NCI-H2196 (cell line): ENCODE data around the gene RXRA.

Experiments
- DNase-seq: peaks from one replicate; lab custom pipeline; 2025; ENCODE audit not compliant: unreplicated experiment; lab: John Stamatoyannopoulos, UW

Gene RXRA

GRCh38 chr9:134396825-134397224, 70.6 kb downstream of the RXRA start:
- DNase-seq: no peak

DNA sequence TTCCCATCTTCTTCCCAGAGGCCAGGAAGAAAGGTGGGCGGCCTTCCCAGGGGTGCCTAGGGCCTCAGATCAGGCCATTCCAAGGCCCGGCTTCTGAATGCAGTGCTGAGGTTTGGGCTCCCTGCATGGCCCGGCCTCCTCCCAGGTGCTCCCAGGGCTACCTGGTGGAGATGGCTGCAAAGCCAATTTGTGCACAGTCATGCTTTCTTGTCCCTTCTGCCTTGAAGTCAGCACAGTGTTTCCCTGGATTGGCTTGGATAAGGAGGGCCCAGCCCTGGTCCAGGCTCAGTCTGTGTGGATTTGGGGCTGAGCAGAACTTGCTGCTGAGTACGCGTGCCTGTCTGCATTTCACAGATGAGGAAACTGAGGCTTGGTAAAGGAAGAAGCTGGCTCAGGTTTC, 72.5 kb downstream of the RXRA start:
- DNase-seq: no peak

DNA sequence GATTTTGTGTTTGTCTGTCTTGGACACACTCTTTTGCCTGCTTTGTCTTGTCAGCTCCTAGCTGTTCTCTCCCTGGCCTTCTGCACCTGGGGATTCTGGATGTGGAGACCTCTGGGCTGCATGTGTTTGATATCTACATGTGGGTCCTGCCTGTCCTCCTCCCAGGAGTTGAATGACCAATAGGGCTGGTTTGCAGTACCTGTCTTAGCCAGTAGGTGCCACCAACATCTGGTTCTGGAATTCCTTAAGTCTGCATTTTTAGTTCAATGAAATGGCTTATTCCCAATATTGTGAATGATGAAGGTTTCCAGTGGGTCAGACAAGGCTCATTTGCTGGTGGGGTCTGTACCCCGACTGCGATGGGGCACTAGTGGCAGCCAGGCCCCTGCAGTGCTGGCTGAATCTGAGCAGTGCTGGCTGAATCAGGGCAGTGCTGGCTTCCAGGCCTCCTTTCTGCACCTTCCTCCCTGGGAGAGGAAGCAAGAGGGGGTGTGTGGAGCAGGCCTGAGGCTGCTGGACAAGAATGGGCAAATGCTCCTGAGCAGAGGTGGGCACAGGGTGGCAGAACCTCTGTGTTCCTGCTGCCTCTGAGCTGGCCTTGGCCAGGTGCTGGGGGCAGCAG, 73.3 kb downstream of the RXRA start:
- DNase-seq: no peak

DNA sequence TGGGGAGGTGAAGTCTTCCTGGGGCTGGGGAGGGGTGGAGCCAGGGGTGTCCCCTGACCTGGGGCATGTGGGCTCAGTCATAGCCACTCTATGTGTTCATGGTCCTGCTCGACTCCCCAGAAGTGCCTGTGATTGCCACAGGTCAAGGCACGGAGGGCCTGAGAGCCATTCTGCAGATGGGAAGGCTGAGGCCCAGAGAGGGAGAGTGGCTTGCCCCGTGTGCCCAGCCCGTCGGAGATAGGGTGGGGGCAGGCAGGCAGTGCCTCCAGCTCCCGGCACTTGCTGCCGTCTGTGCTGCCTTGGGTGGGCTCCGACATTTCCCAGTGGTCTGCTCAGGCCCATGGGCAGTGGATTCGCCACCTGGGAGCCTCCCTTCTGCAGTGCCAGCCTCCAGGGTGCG, 74.0 kb downstream of the RXRA start:
- DNase-seq: no peak

- no peak for DNase-seq
Measured at GRCh38 chr9:134401391-134401790, 75.1 kb downstream of the RXRA start.

- no peak for DNase-seq
Measured at GRCh38 chr9:134402182-134402581, 75.9 kb downstream of the RXRA start.

DNA sequence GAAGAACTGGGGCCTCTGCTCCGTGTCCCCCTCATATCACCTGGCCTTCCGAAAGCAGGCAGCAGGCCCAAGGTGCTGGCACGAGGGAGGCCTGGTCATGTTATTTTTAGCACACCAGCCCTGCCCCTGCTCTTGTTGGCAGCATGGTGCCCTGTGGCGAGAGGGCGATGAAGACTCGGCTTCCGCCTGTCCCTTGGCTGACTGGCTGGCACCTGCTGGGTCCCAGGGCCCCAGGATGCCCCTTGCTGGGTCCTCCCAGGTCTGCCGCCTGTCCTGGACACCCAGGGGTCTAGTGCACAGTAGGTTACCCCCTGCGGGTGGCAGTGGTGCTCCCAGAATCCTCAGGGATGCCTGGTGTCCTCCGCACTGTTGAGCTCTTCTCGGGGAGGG, 77.0 kb downstream of the RXRA start:
- DNase-seq: no peak

DNA sequence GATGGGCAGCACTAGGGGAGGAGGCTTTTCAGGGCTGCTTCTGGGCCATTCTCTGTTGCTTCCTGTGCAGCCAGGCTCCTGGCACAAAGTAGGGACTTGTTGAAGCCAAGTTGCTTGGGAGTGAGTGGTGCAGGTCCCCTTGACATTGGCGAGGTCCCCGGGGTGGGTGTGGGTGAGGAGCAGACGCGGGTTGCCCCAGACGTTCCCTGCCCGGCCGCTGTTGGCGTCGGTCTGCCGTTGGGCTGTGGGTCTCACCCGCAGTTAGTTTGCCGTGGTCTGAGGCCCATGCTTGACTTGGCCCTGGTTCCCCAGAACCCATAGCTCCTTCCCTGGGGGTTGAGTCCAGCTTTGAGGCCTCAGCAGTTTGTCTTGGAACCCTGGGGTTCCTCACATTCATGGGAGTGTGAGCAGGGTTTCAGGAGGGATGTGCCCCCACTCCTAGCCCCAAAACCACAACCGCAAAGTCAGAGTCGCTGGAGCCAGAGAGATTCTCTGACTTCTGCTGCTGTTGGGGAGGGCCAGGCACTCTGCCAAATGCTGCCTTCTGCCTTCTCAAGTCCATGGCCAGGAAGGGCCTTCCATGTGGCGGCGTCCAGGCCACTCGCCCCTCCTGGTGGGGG, 77.5 kb downstream of the RXRA start:
- DNase-seq: no peak

GRCh38 chr9:134404376-134405358, 78.4 kb downstream of the RXRA start:
- DNase-seq: no peak

- no peak for DNase-seq
Measured at GRCh38 chr9:134405527-134405926, 79.3 kb downstream of the RXRA start.

GRCh38 chr9:134406366-134407120, 80.3 kb downstream of the RXRA start:
- DNase-seq: no peak

DNA sequence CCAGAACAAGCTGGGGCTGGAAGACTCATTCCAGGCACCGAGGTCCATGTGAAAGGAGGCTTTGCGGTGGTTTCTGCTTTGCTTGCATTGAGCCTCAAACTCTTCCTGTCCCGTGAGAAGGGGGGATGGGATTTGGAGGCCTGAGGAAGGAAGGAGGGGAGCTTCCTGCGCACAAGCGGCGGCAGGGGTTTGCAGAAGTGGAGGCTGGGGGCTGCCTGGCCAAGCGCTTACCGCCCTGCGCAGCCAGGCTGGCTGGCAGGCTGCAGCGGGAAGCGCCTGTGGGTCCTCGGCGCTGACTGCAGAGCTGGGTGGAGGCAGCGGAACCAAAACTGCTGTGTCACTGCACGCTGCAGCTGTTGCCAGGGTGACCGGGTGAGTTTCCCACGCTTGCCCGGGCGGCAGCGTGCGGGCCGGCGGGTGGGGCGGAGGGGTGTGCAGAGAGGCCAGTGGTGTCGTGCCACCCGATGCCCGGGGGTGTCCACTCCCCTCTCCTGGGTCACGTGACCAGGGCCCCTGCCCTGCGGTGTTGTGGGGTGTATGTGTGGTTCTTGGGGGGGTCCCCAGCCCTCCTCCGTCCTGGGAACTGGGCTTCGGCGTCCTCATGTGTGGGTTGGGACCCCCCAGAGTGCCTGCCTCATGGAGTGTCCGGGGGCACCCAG, 81.0 kb downstream of the RXRA start:
- DNase-seq: peak; percentile 86

DNA sequence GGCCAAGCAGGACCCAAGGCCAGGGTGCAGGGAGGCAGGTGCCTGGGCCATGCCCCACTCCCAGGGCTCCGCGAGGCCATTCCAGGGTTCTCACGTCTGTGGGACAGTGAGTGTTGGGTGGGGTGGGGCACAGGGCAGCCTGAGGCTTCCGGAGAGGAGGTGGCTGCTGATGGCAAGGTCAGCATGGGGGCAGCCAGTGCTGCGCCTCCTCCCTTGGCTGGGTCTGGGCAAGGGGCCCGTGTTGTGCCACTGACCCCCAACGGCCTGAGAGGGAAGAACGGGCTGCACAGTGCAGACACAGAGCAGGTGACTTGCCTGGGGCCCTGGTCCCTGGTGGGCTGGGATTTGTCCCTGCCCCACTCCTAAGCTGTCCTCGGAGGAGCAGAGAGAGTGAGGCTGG, 82.1 kb downstream of the RXRA start:
- no peak for DNase-seq

- no peak for DNase-seq
Measured at GRCh38 chr9:134408939-134409737, 82.9 kb downstream of the RXRA start.

DNA sequence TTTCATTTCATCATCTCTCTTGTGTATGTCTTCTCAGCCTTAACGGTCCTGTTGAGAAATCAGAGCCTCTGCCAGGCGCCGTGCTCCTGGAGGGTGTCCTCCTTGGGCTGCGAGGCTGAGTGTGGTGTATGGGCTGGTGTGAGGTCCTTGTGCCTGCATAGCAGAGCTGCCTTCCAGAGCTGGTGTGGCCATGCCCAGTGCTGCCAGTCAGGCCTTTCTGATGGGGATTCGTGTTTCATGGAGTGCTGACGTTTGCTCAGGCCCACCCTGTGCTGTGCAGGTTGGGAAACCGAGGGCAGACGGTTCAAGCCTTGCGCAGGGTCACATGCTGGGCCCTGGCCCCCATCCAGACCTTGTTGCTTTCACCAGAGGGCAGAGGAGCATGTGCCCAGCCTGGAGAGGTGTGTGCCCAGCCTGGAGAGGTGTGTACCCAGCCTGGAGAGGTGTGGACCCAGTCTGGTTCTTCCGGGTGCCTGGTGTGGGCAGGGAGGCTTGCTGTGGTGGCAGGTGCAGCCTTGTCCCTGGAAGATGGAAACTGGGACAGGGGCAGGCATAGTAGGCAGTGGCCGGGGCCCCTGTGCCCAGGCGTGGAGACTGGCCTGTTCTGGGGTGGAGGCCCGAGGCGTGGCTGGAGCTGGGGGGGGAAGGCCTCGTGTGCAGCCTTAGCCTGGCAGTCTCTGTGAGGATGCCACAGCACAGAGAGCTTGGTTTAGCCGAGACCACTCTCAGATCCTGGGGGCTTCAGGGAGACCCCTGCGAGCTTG, 84.0 kb downstream of the RXRA start:
- peak; percentile 15 for DNase-seq

GRCh38 chr9:134410835-134411217, 84.6 kb downstream of the RXRA start:
- no peak for DNase-seq

DNA sequence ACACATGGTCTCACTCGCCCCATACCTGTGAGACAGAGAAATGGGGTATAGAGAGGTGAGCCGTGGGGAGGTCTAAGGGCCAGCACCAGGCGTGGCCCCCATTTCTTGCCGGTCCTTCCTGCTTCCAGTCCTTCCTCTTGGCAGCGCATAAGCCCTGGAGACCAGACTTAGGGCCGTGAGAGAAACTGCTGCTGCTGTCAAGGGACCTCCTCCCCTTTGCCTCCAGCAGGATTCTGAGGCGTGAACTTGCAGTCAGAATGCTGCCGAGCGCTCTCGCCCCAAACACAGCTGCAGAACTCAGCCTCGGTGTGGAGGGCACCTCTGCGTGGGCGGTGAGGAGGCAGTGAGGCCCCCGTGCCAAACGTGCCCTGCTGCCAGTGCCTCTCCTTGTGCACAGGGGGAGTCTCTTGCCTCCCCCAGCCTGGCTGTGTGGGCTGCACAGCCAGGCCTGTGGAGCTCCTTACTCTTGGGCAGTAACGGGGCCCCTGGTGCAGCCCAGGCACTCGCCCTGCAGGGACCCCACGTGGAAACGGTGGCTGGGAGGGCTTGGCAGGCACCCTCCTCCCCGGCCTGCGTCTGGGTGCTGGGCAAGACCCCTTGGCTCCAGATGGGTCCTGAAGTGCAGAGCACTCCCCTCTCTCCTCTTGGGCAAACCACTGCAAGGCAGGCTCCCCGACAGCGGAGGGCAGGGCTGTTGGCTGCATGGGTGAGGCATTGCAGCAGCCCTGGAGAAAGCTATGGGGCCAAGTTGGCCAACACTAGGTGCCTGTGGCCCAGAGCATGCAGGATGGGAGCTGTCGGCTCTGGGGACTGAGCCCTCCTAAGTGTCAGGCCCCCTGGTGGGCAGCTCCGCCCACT, 85.4 kb downstream of the RXRA start:
- DNase-seq: no peak

DNA sequence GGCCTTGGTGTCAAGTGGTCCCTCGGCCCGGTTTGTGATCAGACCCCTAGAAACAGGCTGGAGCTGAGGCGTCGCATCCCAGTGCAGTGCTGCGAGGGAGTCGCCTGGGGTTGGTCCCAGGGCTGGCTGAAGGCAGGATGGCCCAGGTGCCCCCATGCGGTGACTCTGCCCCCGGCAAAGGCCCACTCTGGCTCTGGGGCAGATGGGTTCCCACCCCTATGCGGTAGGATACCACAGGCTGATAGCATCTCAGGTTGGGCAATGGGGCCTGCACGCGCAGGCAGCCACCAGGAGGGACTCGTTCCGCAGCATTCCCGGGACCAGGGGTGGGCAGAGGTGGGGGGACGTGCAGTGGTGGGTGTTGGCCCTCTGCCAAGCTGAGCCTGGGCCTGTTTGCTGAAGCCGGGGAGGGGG, 86.0 kb downstream of the RXRA start:
- DNase-seq: no peak
